Lower lobe of right lung (tissue), 2 donors: ENCODE measurements around the gene AFDN. TPM values are rescaled to one million over a fixed set of nuclear protein-coding genes. Genes with fewer than 3 reads are reported as not detected.

ENCODE experiments used
- ATAC-seq, 2 donors: fragments of 200-7000 bp; cut with Tn5 transposase; one replicate each; pipeline ENCODE4 v1.9.1; 2020 to 2022; ENCODE audit warnings: mild to moderate bottlenecking in 2 of 2, moderate library complexity in 2 of 2
- DNase-seq: peaks from one replicate; pipeline ENCODE4 v3.0.0-alpha.2; 2020
- H3K27ac ChIP-seq: fragments of 200-600 bp; one replicate; pipeline ENCODE4 v1.8.0; 2022
- H3K27me3 ChIP-seq: fragments of 200-600 bp; one replicate; pipeline ENCODE4 v1.8.0; 2022; ENCODE audit warnings: low read depth
- H3K36me3 ChIP-seq: fragments of 200-600 bp; one replicate; pipeline ENCODE4 v1.8.0; 2022; ENCODE audit warnings: mild to moderate bottlenecking
- H3K4me1 ChIP-seq: fragments of 200-600 bp; one replicate; pipeline ENCODE4 v1.8.0; 2022
- H3K4me3 ChIP-seq: fragments of 200-600 bp; one replicate; pipeline ENCODE4 v1.8.0; 2022; ENCODE audit warnings: mild to moderate bottlenecking
- H3K9me3 ChIP-seq: fragments of 200-600 bp; one replicate; pipeline ENCODE4 v1.8.0; 2022
- CTCF ChIP-seq: fragments of 200-600 bp; IDR thresholded peaks from one replicate; pipeline ENCODE4 v1.8.0; 2022; ENCODE audit warnings: antibody characterized with exemption, mild to moderate bottlenecking
- intact Hi-C: fragments of 100-400 bp; cut with DNase I; formaldehyde crosslinking; loops from one replicate; pipeline ENCODE4 v1.11.0; 2022
- total RNA-seq: library from RNA; stranded (reverse); fragmentation: NEBNext Ultra II Directional; extraction: Animal tissue kit (Norgen Biotek cat#: 25700); gene quantifications from one replicate; pipeline ENCODE4 v1.2.1, GENCODE V29; 2021
- donor health status: DM: no; HTN: yes; CAD: no; lungs with severe emphysema.

The AFDN gene
- total RNA-seq, 1 donor from 2014 or later, result 167 TPM

GRCh38 chr6:167851370-167851952 lies 24.8 kb downstream of the AFDN start:
- intact Hi-C loops, result no loop called here
- H3K27ac ChIP-seq, result peak overlapping the region; percentile 63
- no peaks in the 10 kb centered on the region for H3K9me3 ChIP-seq
- ATAC-seq (peak; percentile 49 to 56), DNase-seq (no peak)
- TF ChIP-seq CTCF, result no peak
- H3K27me3 ChIP-seq, result no peaks in the 10 kb centered on the region
- H3K4me1 ChIP-seq, result peaks cover 66% of the 10 kb centered on the region
- no peak overlapping the region for H3K4me3 ChIP-seq
- no peaks in the 10 kb centered on the region for H3K36me3 ChIP-seq

- peak in 1 of 2 donors; percentile 51 for ATAC-seq
- Histone ChIP-seq H3K27me3 (no peaks in the 10 kb centered on the region), H3K4me3 (no peak overlapping the region), H3K27ac (peak overlapping the region; percentile 1), H3K4me1 (peaks cover 79% of the 10 kb centered on the region), H3K36me3 (no peaks in the 10 kb centered on the region), H3K9me3 (no peaks in the 10 kb centered on the region)
- TF ChIP-seq CTCF, result no peak
- intact Hi-C loops, result no loop called here
- DNase-seq, result no peak
Measured at GRCh38 chr6:167855825-167856425, 29.2 kb downstream of the AFDN start.

- H3K4me1 ChIP-seq, result peaks cover 77% of the 10 kb centered on the region
Measured at GRCh38 chr6:167856474-167856873, 29.8 kb downstream of the AFDN start.

GRCh38 chr6:167856999-167857660 lies 30.4 kb downstream of the AFDN start:
- Histone ChIP-seq H3K4me3 (no peak overlapping the region), H3K27ac (no peak overlapping the region), H3K36me3 (no peaks in the 10 kb centered on the region), H3K9me3 (no peaks in the 10 kb centered on the region), H3K4me1 (peaks cover 78% of the 10 kb centered on the region), H3K27me3 (no peaks in the 10 kb centered on the region)
- intact Hi-C loops, result no loop called here
- no peak for DNase-seq
- TF ChIP-seq CTCF, result no peak
- ATAC-seq, result peak; percentile 37 to 48

More at GRCh38 chr6:167856474-167856873, 29.8 kb downstream of the AFDN start:
- DNase-seq (no peak), ATAC-seq (no peak)
- Histone ChIP-seq H3K4me3 (no peak overlapping the region), H3K27ac (no peak overlapping the region), H3K27me3 (no peaks in the 10 kb centered on the region), H3K36me3 (no peaks in the 10 kb centered on the region), H3K9me3 (no peaks in the 10 kb centered on the region)
- intact Hi-C loops, result no loop called here
- TF ChIP-seq CTCF, result no peak

GRCh38 chr6:167858086-167858591 lies 31.4 kb downstream of the AFDN start:
- peaks cover 68% of the 10 kb centered on the region for H3K4me1 ChIP-seq

More at GRCh38 chr6:167858086-167858591, 31.4 kb downstream of the AFDN start:
- H3K27me3 ChIP-seq, result no peaks in the 10 kb centered on the region
- no peaks in the 10 kb centered on the region for H3K9me3 ChIP-seq
- no peak for TF ChIP-seq CTCF
- H3K36me3 ChIP-seq, result no peaks in the 10 kb centered on the region
- intact Hi-C loops, result no loop called here
- no peak overlapping the region for H3K4me3 ChIP-seq
- DNase-seq (no peak), ATAC-seq (peak in 1 of 2 donors; percentile 49)
- H3K27ac ChIP-seq, result no peak overlapping the region
